ENCODE data around the gene BMPR2. TPM values are rescaled to one million over a fixed set of nuclear protein-coding genes. Genes with fewer than 3 reads are reported as not detected.

Gene BMPR2
- polyA plus RNA-seq, 1 of the 3 experiments (the other 2 are of a cell fraction), result 10.2 TPM

DNA sequence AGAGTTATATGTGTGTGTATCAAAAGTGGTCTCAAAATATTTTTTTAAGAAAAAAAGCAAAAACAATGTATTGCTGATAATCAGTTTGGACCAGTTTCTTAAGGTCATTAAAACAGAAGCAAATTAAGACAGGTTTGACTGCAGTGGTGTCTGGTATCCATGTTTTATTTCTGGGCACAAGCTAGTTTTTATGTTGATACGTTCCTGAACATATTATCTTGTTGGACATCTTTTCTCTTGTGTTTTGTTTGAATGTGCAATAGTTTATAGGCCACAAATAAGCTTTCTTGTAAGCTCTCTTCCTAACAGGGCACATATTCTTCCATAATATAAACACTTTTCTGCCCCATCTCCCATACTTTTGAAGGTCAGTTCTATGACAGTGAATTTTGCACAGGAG lies 184.1 kb downstream of the BMPR2 start:
- peaks cover 42 to 64% of the 10 kb centered on the region in 2 experiments for H3K36me3 ChIP-seq (replicated peaks in 1 of 2; ENCODE audit: control insufficient read depth in 1 of 2, insufficient read depth in 2 of 2, low read length in 1 of 2)
- no peak overlapping the region for H3K9ac ChIP-seq
- no peaks in the 10 kb centered on the region for H4K20me1 ChIP-seq (ENCODE audit: insufficient read depth)
- DNase-seq, result no peak
- H3K9me2 ChIP-seq, result no peaks in the 10 kb centered on the region
- H2AFZ ChIP-seq (ENCODE audit: low read depth), result no peak overlapping the region
- no peak overlapping the region for H3K27ac ChIP-seq (ENCODE audit: low read depth in 2 of 2, low read length in 1 of 2)
- ChIA-PET CTCF (interaction anchor here (0.9 to 1.4 kb wide), 4 partner anchors 12 to 894 kb away, joined by 3 to 7 read pairs (median 4); no protein-coding TSS in a partner anchor), POLR2A (no interaction called here)
- 84% methylated on average over 1 of the region's 1 CpG for WGBS (ENCODE audit: low lambda C conversion rate)
- H3K27me3 ChIP-seq (ENCODE audit: insufficient read depth), result no peaks in the 10 kb centered on the region
- no peak for TF ChIP-seq FOXJ3 (CRISPR knock-in tag; IDR thresholded peaks at IDR 0.05)
- TF ChIP-seq TEAD4 (IDR thresholded peaks at IDR 0.05; ENCODE audit: borderline replicate concordance, insufficient read depth), result no peak
- no peak for TF ChIP-seq TAF1 (IDR thresholded peaks at IDR 0.05; ENCODE audit: borderline replicate concordance, low read depth, low read length)
- no peak for TF ChIP-seq CHD2 (IDR thresholded peaks at IDR 0.05; ENCODE audit: low read length, partially characterized antibody)
- TF ChIP-seq MXI1 (IDR thresholded peaks at IDR 0.05; ENCODE audit: low read depth, low read length), result no peak
- TF ChIP-seq, protein P1, sequence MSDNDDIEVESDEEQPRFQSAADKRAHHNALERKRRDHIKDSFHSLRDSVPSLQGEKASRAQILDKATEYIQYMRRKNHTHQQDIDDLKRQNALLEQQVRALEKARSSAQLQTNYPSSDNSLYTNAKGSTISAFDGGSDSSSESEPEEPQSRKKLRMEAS (IDR thresholded peaks at IDR 0.05; ENCODE audit: low read depth), result no peak
- TF ChIP-seq ELF1 (IDR thresholded peaks at IDR 0.05), result no peak
- no peak for TF ChIP-seq GATA2 (CRISPR knock-in tag; IDR thresholded peaks at IDR 0.05)
- TF ChIP-seq FOXM1 (IDR thresholded peaks at IDR 0.05; ENCODE audit: low read depth), result no peak
- TF ChIP-seq YY1 (IDR thresholded peaks at IDR 0.05; ENCODE audit: low read depth), result no peak
- TF ChIP-seq NRF1 (IDR thresholded peaks at IDR 0.05; ENCODE audit: low read depth, low read length), result no peak
- no peak for TF ChIP-seq RCOR1 (IDR thresholded peaks at IDR 0.05; ENCODE audit: low read length)
- no peak for TF ChIP-seq REST (IDR thresholded peaks at IDR 0.05; ENCODE audit: low read depth, low read length)
- TF ChIP-seq SMC3 (IDR thresholded peaks at IDR 0.05; ENCODE audit: low read depth, low read length), result no peak
- no peak overlapping the region for H3K4me3 ChIP-seq (ENCODE audit: low read depth in 2 of 2, low read length in 1 of 2)
- H3F3A ChIP-seq (replicated peaks; ENCODE audit: insufficient read depth), result peaks cover 11% of the 10 kb centered on the region
- no peak overlapping the region for H3K4me2 ChIP-seq
- no peaks in the 10 kb centered on the region for H3K9me3 ChIP-seq
- no peaks in the 10 kb centered on the region for H3K4me1 ChIP-seq (ENCODE audit: control insufficient read depth in 1 of 2, insufficient read depth in 2 of 2, low read depth in 1 of 2, low read length in 1 of 2)
- H3K79me2 ChIP-seq (ENCODE audit: insufficient read depth), result peaks cover 10% of the 10 kb centered on the region

GRCh38 chr2:202564226-202564625 lies 188.1 kb downstream of the BMPR2 start:
- H3K27ac ChIP-seq (ENCODE audit: low read depth in 2 of 2, low read length in 1 of 2), result no peak overlapping the region
- H4K20me1 ChIP-seq (ENCODE audit: insufficient read depth), result no peaks in the 10 kb centered on the region
- H3K9ac ChIP-seq, result no peak overlapping the region
- POLR2A ChIA-PET, result interaction anchor here (0.6 kb wide), 1 partner anchor 251 kb away, joined by 3 read pairs; no protein-coding TSS in a partner anchor
- no peak overlapping the region for H3K4me2 ChIP-seq
- DNase-seq, result no peak
- CTCF ChIA-PET, result interaction anchor here (1.1 kb wide), 1 partner anchor 14 kb away, joined by 3 read pairs; no protein-coding TSS in a partner anchor
- H3K36me3 ChIP-seq (replicated peaks in 1 of 2; ENCODE audit: control insufficient read depth in 1 of 2, insufficient read depth in 2 of 2, low read length in 1 of 2), result peaks cover 33 to 55% of the 10 kb centered on the region in 2 experiments
- no peak for TF ChIP-seq REST (IDR thresholded peaks at IDR 0.05; ENCODE audit: low read depth, low read length)
- TF ChIP-seq CHD2 (IDR thresholded peaks at IDR 0.05; ENCODE audit: low read length, partially characterized antibody), result no peak
- peaks cover 11% of the 10 kb centered on the region for H3F3A ChIP-seq (replicated peaks; ENCODE audit: insufficient read depth)
- WGBS (ENCODE audit: low lambda C conversion rate), result 81% methylated on average over 1 of the region's 1 CpG
- H3K4me3 ChIP-seq (ENCODE audit: low read depth in 2 of 2, low read length in 1 of 2), result no peak overlapping the region
- no peaks in the 10 kb centered on the region for H3K27me3 ChIP-seq (ENCODE audit: insufficient read depth)
- no peaks in the 10 kb centered on the region for H3K9me3 ChIP-seq
- no peaks in the 10 kb centered on the region for H3K79me2 ChIP-seq (ENCODE audit: insufficient read depth)
- H3K4me1 ChIP-seq (ENCODE audit: control insufficient read depth in 1 of 2, insufficient read depth in 2 of 2, low read depth in 1 of 2, low read length in 1 of 2), result no peaks in the 10 kb centered on the region
- no peaks in the 10 kb centered on the region for H3K9me2 ChIP-seq
- no peak overlapping the region for H2AFZ ChIP-seq (ENCODE audit: low read depth)
